Posterior cingulate gyrus (tissue), 11 donors: Measurements from ENCODE around the gene ZNF512B.
A peak's percentile ranks its signal among the peaks of the same experiment; 100 is the strongest.

ENCODE experiments used
- DNase-seq, 10 donors: peaks; one replicate each; pipeline versions ENCODE4 v3.0.0 to v3.0.0-alpha.2; 2020 to 2021; ENCODE audit warnings: mixed read lengths in 3 of 10
- intact Hi-C: fragments of 100-400 bp; cut with DNase I; formaldehyde crosslinking; loops from one replicate; pipeline ENCODE4 v1.15.1; 2023

ZNF512B gene

GRCh38 chr20:63915471-63915870 lies 54.3 kb downstream of the ZNF512B start:
- DNase-seq, result peak in 6 of 10 donors; percentile 49 to 90 (median 74)
- intact Hi-C loops, result no loop called here

GRCh38 chr20:63913768-63914167 lies 56.0 kb downstream of the ZNF512B start:
- intact Hi-C loops, result no loop called here
- DNase-seq, result no peak

- intact Hi-C loops, result no loop called here
- peak in 6 of 10 donors; percentile 37 to 89 (median 46) for DNase-seq
Observed at GRCh38 chr20:63911176-63911575, 58.6 kb downstream of the ZNF512B start.

GRCh38 chr20:63908008-63908682 lies 61.6 kb downstream of the ZNF512B start:
- no peak for DNase-seq
- intact Hi-C loops, result no loop called here
